ENCODE results near the gene CNPY2.
"Not testable (repeated sequence)": the region's sequence is repeated elsewhere in the genome, so short reads cannot be mapped to it uniquely, and the experiment has no call there.

The CNPY2 gene

GRCh38 chr12:56297400-56297799 is 18.4 kb downstream of the CNPY2 start:
- DNase-seq, result no peak

GRCh38 chr12:56296295-56296694 is 19.5 kb downstream of the CNPY2 start:
- DNase-seq, result peak; percentile 63

GRCh38 chr12:56293795-56294194 is 22.0 kb downstream of the CNPY2 start:
- no peak for DNase-seq

GRCh38 chr12:56288705-56289387 is 26.9 kb downstream of the CNPY2 start:
- DNase-seq, result no peak

- DNase-seq, result no peak
Observed at GRCh38 chr12:56286044-56286830, 29.6 kb downstream of the CNPY2 start.

GRCh38 chr12:56284263-56284662 is 31.5 kb downstream of the CNPY2 start:
- DNase-seq, result not testable (repeated sequence)

GRCh38 chr12:56282579-56282978 is 33.2 kb downstream of the CNPY2 start:
- no peak for DNase-seq

GRCh38 chr12:56282030-56282429 is 33.8 kb downstream of the CNPY2 start:
- DNase-seq, result no peak

- DNase-seq, result no peak
Observed at GRCh38 chr12:56280849-56281248, 34.9 kb downstream of the CNPY2 start.

GRCh38 chr12:56278905-56279304 is 36.9 kb downstream of the CNPY2 start:
- no peak for DNase-seq

GRCh38 chr12:56274299-56274698 is 41.5 kb downstream of the CNPY2 start:
- no peak for DNase-seq

GRCh38 chr12:56272468-56272867 is 43.3 kb downstream of the CNPY2 start:
- not testable (repeated sequence) for DNase-seq

- DNase-seq, result no peak
Observed at GRCh38 chr12:56271031-56271430, 44.8 kb downstream of the CNPY2 start.

GRCh38 chr12:56267443-56268071 is 48.2 kb downstream of the CNPY2 start:
- no peak for DNase-seq

- DNase-seq, result peak; percentile 58
Observed at GRCh38 chr12:56266693-56267442, 48.9 kb downstream of the CNPY2 start, which contains the start of gene COQ10A. COQ10A (plus strand) TSS chr12:56266942; CDS start chr12:56267119, 177 bp downstream.

GRCh38 chr12:56266068-56266692 is 49.6 kb downstream of the CNPY2 start:
- DNase-seq, result not testable (repeated sequence)

GRCh38 chr12:56262955-56263354 is 52.8 kb downstream of the CNPY2 start:
- not testable (repeated sequence) for DNase-seq

- no peak for DNase-seq
Observed at GRCh38 chr12:56261503-56262232, 54.1 kb downstream of the CNPY2 start.

GRCh38 chr12:56260921-56261320 is 54.9 kb downstream of the CNPY2 start:
- no peak for DNase-seq

GRCh38 chr12:56260380-56260779 is 55.4 kb downstream of the CNPY2 start:
- DNase-seq, result no peak
